Activated naive CD4-positive, alpha-beta T cell treated with anti-CD3 and anti-CD28 coated beads, Interleukin-2, amount 10 ng/mL, durations not matched to agents 5 hours and 36 hours (primary cell): ENCODE measurements around the gene GTF2IRD2. TPM values are rescaled to one million over a fixed set of nuclear protein-coding genes. Genes with fewer than 3 reads are reported as not detected.

Source experiments
- total RNA-seq, 2 experiments: library from RNA; stranded (reverse); gene quantifications; one replicate each; pipeline ENCODE4 v1.2.3, GENCODE V29; 2021

GTF2IRD2 gene
- 10 to 100 TPM; 17.9 to 19.9 TPM for total RNA-seq

DNA sequence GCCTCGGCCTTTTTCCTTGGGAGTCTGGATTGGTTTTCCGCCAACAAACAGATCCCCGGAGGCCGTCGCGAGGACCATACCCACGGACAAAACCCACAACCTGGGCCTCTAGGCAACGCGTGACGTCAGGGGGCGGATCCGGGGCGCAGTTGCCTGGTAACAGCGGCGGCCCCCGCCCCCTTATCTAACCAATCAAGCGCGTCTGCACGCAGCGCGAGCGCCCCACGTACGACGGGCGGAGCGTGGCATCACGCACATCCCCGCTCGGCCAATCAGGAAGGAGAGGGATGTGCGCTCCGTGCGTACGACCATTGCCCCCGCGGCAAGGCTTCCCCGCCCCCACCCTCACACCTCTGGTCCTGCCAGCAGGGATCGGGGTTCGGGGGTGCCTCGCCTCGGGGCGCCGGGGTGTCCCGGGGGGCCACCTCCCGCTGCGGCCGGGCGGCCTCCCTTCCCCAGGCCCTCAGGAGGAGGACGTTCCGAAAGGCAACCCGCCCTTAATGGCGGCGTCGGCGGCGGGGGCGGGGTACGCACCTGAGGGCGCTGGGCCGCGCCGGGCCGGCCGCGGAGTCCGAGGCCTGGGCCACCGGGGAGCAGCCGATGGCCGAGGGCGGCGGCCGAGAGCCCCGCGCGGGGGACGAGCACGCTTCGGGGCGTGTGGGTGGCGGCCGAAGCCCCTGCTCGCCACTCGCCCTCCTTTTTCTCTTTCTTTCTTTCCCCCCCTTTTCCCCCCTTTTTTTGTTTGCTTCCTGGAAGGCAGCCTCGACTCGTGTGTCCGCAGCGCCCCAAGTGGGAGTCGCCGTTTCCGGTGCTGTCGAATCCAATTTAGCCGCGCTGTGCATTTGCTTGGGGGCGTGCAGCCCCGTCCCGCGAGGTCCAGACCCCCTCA is at the start of gene GTF2IRD2:
Gene GTF2IRD2 (minus strand): TSS at position 773 of the 889 bp plus-strand sequence. CDS start 15,227 bp downstream, outside the sequence.

DNA sequence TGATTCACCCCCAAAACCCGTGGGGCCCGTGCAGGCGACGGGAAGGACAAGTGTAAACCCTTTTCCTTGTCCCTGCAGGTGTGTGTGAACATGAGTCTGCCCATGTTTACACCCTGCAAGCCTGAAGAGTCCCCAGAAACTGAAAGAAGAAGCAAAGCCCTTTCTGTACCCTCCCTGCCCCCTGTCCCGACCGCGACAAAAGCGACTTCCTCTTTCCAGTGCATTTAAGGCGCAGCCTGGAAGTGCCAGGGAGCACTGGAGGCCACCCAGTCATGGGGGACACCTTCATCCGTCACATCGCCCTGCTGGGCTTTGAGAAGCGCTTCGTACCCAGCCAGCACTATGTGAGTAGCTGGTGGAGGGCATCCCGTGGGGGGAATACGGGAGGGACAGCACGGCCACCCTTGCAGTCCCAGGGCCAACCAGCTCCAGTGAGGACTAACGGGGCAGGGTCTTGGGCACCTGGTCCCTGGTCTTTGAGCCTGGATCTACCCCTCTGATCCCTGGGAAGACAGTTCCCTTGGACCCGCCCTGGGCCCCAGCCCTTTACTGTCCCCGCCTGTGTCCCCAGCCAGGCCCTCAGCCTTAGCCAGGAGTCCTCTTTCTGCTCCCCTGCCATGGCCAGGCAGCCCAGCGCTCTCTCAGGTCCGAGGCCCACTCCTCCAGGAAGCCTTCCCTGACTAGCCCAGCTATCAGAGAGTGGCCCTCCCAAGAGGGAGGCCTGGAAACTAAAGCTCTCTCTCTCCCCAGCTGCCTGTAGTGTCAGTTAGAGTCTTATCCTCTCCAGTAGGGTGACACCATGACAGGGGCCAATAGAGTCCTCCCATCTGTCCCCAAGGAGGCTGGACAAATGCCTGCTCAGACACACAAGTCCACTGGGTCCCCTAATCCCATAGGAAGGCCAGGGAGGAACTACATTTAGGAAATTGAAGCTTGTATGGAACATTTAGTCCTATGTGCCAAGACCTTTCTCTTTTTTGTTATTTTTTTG is 77.3 kb downstream of the GTF2IRD2 start, which contains the start of gene NCF1:
Gene NCF1 (plus strand): TSS at position 252 of the 991 bp plus-strand sequence. CDS start 21 bp downstream, at position 273.

Other genes starting within 250 kb of the GTF2IRD2 start
- 100 to 1,000 TPM; 161 to 167 TPM for gene GTF2I, start 193.9 kb downstream of the GTF2IRD2 start, total RNA-seq
- 1 to 10 TPM; 4.2 to 5.2 TPM for gene NCF1, start 77.6 kb downstream of the GTF2IRD2 start, total RNA-seq
- 1 to 10 TPM; 3.5 to 4.3 TPM for gene CASTOR2, start 113.1 kb upstream of the GTF2IRD2 start, total RNA-seq
- gene RCC1L, start 222.2 kb upstream of the GTF2IRD2 start, total RNA-seq, result 10 to 100 TPM; 29.3 to 30.4 TPM
- 10 to 100 TPM; 26.2 to 27.3 TPM for gene GTF2IRD2B, start 241.0 kb upstream of the GTF2IRD2 start, total RNA-seq